OCI-M1 (cell line): Measurements from ENCODE around the gene ATXN2L.
"Not testable (repeated sequence)": the region's sequence is repeated elsewhere in the genome, so short reads cannot be mapped to it uniquely, and the experiment has no call there.

ENCODE experiments used
- DNase-seq: peaks from one replicate; lab custom pipeline; 2025; lab: John Stamatoyannopoulos, UW

ATXN2L gene

GRCh38 chr16:28837672-28838557, 15.1 kb downstream of the ATXN2L start:
- DNase-seq, result no peak

DNA sequence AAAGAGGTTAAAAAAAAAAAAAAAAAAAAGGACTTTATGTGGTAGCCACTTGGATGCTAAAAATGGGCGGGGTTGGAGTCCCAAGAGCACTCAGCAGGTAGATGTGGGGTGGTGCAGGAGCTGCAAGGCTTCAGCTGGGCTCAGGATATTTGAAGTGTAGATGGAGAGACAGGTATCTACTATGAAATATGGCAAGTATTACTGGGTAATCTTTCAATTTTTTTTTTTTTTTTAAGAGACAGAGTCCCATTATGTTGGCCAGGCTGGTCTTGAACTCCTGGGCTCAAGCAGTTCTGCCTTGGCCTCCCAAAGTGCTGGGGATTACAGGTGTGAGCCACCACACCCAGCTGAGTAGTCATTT, 15.7 kb downstream of the ATXN2L start:
- no peak for DNase-seq

- no peak for DNase-seq
These were observed 16.3 kb downstream of the ATXN2L start for GRCh38 chr16:28839004-28839639.

DNA sequence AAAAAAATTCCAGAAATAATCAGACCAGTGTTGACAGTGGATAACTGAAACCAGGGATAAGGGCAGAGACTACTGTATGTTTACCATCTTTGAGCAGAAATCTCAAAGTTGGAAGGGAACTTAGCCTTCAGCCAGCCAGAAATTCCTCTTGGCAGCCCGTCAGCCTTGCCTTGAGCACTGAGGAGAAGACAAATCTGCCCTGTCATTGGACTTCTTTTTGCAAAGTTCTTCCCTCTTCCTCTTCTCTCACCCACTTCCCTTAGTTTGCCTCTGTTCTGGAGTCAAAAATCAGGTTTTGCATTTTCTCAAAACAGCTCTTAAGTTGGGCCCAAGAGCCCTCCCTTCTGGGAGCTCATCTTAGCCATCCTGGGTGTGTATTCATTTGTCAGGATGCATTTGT, 17.1 kb downstream of the ATXN2L start:
- peak; percentile 46 for DNase-seq

- no peak for DNase-seq
These were observed 19.9 kb downstream of the ATXN2L start for GRCh38 chr16:28842696-28843095.

- no peak for DNase-seq
These were observed 21.0 kb downstream of the ATXN2L start for GRCh38 chr16:28843766-28844165.

GRCh38 chr16:28844226-28844885, 21.6 kb downstream of the ATXN2L start:
- DNase-seq, result no peak

GRCh38 chr16:28845293-28845692, 22.5 kb downstream of the ATXN2L start:
- peak; percentile 29 for DNase-seq

GRCh38 chr16:28845761-28846079, 22.9 kb downstream of the ATXN2L start:
- no peak for DNase-seq

DNA sequence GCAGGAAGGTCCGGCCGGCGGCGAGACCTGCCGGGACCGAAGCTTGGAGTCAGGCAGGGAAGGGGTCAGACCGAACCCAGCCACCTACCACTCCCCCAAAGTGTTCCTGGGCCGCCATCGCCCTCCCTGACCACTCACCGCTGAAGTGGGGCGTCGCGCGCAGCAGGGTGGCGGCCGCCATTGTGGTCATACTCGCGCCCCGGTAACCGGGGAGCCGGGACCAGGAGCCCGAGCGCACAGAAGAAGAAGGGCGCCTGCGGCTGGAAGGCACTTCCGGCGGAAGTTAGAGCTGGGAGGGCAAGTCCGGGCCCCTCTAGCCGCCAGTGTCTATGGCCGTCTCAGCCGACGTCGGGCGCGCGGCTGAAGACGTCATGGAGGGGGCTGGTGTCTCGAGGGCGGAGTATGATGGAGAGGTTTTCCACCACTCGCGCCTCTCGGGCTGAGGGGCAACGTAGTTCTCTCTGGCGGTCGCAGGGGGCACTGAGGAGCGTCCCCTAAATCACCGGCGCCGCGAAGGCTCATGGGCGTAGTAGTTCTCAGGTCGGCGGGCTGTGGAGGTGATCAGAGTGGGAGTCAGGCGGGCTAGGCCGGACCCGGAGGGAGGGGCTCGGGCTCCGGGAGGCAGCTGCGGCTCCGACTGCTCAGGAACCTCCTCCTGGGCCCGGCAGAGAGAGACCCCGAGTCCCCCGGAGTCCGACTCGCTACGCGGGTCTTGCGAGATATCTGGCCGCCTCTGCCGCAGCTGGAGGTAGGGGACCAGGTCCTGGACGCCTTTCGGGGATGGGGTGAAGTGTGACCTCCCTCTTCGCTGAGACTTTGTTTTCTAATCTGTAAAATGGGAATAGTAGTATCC, 23.5 kb downstream of the ATXN2L start, which contains the start of gene TUFM:
Gene TUFM, minus strand, starts transcription at position 269 of the 853 bp plus-strand sequence. Its CDS starts 79 bp downstream, at position 190.
- DNase-seq, result peak; percentile 99

GRCh38 chr16:28846933-28847273, 24.1 kb downstream of the ATXN2L start:
- DNase-seq, result no peak

- DNase-seq, result no peak
These were observed 35.6 kb downstream of the ATXN2L start for GRCh38 chr16:28858421-28858820.

GRCh38 chr16:28859326-28859725, 36.5 kb downstream of the ATXN2L start:
- DNase-seq, result no peak

GRCh38 chr16:28863929-28864793, 41.4 kb downstream of the ATXN2L start:
- no peak for DNase-seq

GRCh38 chr16:28865001-28865688, 42.3 kb downstream of the ATXN2L start:
- DNase-seq, result no peak

- DNase-seq, result no peak
These were observed 43.1 kb downstream of the ATXN2L start for GRCh38 chr16:28865722-28866453.

GRCh38 chr16:28866454-28866804, 43.6 kb downstream of the ATXN2L start:
- DNase-seq, result no peak

DNA sequence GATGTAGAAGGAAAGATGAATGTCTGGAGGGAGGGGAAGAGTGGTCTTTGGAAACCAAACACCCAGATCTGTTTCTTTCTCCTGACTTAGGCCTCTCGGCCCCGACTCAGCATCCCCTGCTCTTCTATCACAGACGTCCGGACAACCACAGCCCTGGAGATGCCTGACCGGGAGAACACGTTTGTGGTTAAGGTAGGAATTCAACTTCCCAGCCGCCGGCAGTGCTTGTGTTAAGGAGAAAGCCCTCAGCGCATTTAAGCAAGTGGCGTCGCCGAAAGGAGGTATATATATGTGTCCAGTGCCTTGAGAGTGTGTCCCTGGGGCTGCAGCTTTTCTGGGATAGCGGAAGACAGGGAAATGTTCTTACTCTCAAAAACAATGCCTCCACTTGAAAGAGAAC, 44.4 kb downstream of the ATXN2L start:
- no peak for DNase-seq

GRCh38 chr16:28867646-28868045, 44.8 kb downstream of the ATXN2L start:
- not testable (repeated sequence) for DNase-seq

GRCh38 chr16:28869201-28869600, 46.4 kb downstream of the ATXN2L start:
- no peak for DNase-seq
